Dermis blood vessel endothelial cell (primary cell): ENCODE results near the gene PDHX. TPM values are rescaled to one million over a fixed set of nuclear protein-coding genes. Genes with fewer than 3 reads are reported as not detected.
"Not testable (repeated sequence)": the region's sequence is repeated elsewhere in the genome, so short reads cannot be mapped to it uniquely, and the experiment has no call there.

Experiments used
- DNase-seq: peaks from one replicate; pipeline ENCODE4 v3.0.0; 2010
- total RNA-seq: library from RNA; depleted of rRNA; stranded (reverse); fragments of >200 nt; gene quantifications from 2 replicates; pipeline ENCODE4 v1.2.3, GENCODE V29; 2014

PDHX gene
- total RNA-seq, 1 donor from 2014 or later: 36.2 TPM

DNA sequence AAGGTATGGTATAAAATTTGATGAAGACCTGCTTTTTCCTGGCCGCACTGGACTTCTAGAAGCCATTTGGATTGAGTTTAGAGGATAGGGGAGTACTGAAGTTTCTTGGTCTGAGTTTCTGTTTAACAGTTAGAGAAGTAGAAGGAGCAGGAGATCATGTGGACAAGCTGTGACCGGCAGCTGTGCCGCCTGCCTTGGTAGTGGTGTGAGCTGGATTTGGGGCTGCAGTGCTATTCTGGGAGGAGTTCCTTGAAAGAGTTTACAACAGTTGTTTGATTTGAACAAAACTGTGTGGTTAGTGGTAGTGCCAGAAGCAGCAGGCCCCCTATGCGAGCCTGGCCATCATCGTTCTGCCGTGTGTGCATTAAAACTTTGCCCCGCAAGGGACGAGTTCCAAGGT is 105.2 kb downstream of the PDHX start:
- DNase-seq: no peak

DNA sequence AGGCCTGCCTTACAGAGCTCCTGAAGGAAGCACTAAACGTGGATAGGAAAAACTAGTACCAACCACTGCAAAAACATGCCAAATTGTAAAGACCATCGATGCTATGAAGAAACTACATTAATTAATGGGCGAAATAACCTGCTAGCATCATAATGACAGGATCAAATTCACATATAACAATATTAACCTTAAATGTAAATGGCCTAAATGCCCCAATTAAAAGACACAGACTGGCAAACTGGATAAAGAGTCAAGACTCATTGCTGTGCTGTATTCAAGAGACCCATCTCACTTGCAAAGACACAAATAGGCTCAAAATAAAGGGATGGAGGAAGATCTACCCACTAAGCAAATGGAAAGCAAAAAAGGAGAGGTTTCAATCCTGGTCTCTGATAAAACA is 107.5 kb downstream of the PDHX start:
- not testable (repeated sequence) for DNase-seq

DNA sequence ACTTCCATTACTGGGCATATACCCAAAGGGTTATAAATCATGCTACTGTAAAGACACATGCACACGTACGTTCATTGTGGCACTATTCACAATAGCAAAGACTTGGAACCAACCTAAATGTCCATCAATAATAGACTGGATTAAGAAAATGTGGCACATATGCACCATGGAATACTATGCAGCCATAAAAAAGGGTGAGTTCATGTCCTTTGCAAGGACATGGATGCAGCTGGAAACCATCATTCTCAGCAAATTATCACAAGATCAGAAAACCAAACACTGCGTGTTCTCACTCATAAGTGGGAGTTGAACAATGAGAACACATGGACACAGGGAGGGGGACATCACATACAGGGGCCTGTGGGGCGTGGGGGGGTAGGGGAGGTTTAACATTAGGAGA is 111.6 kb downstream of the PDHX start:
- DNase-seq: not testable (repeated sequence)

DNA sequence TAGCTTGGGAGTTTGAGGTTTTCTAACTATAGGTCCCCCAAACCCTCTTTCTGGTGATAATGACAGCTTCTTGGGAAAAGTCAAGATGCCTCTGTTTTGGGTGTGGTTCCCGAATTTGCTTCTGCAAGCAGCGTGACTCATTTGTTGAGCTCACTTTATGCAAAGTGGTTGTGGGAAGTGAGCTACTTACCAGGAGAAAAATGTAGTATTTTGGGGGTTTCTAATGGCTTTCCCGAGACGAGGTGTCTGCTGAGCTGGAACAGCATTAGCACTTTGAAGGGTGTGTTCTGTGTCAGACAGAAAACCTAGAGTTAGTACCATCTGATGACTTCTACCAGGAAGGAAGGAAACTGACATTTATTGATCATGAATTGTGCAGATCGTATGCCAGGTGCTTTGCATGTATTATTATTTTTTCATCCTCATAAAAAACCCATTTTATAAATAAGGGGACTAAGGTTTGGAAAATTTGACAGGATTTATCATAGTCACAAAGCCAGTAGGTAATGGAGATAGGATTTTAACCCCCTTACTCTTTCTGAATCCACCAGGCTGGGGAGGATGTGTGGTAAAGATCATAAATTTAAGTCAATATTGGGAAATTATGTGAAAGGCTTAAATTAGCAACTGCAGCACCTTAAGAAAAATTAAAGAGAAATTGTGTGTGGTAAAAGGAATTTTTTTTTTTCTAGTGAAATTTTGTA is 113.7 kb downstream of the PDHX start:
- peak; percentile 16 for DNase-seq

DNA sequence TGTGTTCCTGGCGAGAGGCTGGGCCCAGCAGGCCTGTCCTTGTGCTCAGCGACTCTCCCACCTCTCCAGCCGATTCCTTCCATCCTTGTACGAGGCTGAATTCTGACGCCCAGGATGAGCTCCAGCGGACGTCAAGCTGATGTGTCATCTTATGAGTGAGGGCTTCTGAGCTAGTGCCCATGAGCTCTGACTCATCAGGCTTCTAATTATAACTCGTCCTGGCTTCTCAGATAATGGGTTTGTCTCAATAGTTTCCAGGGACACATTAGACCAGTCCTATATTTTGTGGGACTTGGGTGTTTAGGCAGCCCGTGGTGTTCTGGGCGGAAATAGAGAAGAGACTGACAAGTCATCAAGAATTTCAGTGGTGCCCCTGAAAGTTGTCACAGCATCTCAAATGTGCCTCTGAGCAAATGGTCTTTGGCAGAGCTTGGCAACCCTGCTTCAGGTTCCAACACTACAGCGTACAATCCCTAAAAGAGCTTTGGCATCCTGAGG is 114.3 kb downstream of the PDHX start:
- DNase-seq: peak; percentile 78

DNA sequence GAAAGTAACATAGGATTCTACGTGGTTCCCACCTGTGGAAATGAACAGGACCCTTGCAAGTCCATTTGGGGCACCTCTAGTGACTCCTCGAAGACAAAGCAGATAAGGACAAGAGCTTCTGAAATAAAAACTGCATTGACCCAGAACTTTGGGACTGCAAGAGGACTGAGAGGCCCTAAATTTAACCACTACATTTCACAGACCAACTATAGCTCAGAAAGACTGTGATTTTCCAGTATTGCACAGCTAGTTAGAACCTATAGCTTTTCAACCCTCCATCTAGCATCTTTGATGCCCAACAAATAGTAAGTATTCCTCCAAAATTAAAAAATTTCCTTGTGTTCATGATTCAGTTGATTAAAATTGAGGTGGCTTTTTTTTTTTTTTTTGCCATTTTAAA is 114.9 kb downstream of the PDHX start:
- DNase-seq: no peak

DNA sequence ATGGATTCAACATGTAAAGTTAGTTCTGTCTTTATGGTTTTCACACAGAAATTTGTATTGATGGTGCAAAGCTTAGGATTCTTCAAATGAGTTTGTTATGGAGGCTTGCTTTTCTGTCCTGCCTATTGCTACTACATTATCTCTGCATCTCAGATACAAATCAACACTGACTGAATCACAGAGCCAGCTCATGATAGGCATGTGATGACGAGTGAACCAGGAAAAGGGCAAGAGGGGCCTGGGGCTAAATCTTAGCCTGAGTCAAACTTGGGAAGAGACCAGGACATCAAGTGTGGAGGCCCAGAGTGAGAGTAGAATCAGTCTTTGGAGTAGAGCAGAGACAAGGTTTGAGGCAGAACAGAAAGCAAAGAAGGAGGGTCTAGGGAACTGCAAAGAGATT is 115.4 kb downstream of the PDHX start:
- DNase-seq: no peak

DNA sequence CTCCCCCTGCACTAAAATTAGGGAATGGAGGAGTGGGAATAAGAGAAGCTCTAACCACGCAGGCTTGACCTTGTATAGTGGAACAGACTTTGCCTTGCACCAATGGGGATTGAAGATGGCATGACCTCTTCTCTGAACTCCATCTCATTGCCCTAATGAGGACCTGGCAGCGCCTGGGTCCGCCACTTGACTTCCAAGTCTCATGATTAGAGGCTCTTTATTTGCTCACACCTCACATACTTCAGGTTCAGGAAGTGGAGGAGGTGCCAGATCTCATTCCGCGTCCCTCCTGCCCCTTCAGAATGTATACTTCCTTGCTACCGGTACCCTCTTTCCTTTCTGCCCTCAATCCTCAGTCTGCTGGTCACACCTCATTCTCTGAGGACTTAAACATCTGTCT is 116.6 kb downstream of the PDHX start:
- no peak for DNase-seq

DNA sequence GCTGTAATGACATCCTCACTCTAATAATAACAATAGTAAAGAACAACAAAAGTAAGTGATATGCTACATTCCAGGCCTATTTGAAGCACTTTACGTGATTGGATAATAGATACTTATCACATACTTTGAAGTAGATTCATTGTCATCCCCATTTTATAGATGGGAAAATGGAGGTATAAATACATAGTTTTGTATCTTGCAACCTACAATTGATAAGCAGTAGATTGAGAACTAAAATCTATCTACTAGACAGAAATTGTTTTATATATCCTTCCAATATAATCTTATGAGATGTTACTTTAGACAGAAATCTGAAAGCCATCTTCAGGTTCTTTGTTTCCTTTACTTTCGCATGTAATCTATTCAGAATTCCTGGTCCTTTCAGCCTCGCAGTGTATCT is 118.0 kb downstream of the PDHX start:
- DNase-seq: no peak

DNA sequence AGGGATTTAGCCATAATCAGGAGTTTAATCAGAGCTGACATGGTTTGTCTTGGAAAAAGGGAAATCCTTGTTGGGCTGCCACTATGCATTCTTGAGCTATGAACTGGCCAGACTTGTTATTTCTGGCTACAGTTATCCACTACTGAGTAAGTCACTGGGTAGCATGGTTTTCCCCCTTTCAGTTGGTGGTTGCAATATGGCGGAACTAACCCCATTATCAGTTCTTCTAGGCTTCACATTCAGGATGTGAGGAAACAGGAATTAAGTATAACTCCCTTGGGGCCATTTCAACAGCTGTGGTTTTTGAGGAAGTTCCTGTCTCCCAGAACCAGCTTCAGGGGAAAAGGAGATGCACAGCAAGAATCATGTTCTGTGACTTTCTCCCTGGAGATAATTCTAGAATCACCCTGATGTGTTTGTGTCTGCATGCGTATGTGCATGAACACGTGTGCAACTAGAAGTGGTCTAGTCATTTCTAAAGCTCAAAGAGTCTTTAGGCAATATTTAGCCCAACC is 119.5 kb downstream of the PDHX start:
- DNase-seq: peak; percentile 76

DNA sequence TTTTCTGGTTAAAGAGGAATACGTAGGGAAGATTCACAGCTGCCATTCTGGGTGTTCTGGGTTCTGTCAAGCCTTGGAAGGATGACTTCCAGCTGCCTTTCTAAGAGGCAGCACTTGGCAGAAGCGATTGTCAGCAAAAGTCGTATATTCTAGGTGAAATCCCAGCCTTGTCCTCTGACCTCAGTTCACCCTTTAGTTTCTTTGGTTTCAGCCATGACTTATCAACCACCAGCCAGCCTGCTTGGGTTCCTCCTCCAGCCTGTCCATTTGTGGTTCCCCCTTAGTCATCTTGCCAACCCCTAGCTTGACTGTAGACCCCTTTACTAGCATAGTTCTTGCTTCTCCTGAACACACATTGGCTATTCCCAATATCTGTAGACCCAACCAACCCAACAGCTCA is 120.2 kb downstream of the PDHX start:
- DNase-seq: no peak

DNA sequence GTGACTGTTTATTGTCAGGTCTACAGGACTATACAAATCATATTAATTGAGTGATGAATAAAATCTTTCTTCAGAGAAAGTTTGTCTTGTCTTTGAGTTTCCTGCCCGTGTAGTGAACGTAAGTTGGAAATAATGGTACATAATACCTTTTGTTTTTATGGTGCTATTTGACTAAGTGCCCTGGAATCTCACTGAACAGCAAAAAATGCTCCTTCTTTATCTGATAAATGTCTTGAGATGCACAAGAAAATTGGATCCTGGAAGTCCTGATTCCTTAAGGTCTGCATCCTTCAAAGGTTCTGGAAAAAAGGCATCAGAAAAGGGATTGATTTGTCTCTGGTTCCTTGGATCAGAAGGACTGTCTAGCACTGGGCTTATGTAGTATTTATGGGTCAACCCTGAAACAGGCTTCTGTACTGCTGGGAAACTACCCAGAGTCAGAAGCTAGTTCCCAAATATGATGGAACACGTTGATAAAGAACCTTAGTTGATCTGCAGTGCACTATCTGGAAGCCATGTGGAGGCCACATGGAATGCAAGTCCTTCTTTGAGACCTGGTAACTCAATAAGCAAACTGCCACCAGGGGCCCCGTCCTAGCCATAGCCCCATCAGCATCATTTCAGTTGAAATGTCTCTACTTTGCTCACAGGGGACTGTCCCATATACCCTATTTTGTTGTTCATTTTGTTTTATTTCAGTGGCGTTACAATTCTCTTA is 122.0 kb downstream of the PDHX start:
- no peak for DNase-seq

DNA sequence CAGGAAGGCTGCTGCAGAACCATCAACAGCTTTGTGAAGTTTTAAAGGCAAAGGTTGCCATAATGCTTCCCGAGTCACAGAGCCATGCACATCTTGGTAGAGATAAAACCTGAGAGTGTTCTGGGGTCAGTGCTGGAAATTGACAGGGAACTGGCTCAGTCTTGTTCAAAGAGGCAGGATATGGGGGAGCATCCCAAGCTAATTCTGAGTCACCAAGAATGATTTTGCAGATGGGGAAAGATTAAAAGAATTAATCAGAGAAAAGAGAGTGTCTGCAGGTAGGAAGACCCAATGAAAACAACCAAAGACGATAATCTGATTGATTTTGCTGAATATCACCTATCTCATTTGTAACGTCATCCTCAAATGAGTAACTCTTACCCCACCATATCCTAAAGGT is 122.7 kb downstream of the PDHX start:
- no peak for DNase-seq

DNA sequence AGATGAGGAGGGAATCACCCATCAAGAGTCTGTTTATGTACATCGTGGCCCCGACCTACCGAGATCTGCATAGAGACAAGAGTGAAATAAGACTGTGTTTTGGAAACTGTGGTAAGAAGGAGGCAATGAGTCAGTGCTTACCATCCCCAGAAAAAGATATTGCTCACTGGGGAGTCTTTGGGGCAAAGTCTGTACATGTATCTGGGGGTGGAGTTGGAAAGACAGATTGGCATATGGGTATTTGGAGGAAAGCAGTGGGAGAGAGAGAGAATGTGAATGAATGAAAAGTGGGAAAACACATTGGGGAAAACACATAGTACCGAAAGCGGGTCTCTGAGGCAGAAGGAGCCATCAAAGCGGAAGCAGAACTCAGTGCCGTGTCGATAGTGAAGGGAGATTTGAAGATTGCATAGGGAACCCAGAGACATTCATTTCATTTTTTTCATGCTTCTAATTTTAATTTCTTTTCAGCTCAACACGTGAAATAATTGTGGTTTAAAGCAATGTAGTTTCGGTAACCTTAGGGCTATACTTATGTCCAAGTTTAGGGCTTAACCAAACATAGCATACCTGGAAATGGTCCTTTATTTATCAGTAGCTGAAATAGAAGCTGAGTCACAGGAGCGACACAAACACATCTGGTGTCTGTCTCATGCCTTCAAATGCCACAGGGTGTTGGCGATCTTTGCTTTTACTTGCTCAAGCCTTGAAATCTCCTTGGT is 124.0 kb downstream of the PDHX start:
- DNase-seq: no peak

DNA sequence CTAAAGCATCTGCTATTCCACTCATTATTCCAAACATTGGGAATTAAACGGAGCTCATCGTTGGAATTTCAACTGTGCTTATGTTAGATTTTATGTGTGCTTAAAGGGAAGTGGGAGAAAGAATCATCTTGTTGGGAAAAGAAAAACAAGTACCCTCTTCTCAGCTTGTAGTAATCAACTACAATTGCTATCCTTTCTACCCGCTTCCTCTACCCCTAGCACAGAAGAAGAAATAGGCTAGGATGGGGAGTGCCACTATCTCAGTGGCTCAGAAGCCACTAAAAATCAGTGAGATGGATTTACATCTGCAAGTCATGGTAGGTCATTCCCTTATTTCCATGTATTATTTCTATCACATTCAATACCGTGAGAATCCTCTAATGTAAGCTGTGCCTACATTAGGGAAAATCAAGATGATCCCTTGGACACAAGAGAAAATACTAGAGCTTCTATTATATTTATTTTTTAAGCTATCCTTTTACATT is 124.7 kb downstream of the PDHX start:
- no peak for DNase-seq

DNA sequence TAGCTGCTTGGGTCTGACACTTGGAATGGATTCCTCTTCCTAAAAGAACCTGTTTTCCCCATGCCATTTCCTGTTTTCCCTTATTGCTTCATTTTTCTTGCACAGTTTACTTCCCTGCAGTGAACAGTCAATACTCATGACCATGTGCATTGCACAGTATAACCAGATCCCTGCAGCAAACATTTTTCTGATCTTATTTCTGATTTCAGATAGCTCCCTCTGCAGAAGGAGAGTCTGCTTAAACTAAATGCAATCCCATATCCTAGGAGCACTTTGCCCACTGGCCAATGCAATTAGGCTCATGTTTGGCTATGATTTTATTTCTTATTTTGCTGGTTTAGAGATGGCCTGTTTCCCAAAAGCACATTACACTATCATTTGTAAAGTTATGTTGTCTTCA is 125.8 kb downstream of the PDHX start:
- no peak for DNase-seq

DNA sequence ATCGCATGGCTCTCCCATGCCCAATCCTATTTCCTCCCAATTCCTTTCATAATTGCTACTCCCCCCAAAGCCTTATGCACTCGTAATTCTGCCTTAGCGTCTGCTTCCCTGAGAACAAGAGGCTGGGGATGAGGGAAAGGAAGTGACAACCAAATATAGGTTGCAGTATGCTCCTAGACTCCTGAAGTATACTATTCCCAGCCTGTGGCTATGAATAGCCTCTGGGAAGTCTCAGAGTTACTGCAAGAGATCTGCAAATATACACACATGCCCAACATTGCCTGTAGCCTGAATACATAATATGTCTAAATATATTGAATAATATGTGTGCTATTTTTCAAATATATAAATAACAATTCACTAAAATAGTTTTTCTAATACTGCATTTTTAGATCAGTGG is 126.5 kb downstream of the PDHX start:
- no peak for DNase-seq

DNA sequence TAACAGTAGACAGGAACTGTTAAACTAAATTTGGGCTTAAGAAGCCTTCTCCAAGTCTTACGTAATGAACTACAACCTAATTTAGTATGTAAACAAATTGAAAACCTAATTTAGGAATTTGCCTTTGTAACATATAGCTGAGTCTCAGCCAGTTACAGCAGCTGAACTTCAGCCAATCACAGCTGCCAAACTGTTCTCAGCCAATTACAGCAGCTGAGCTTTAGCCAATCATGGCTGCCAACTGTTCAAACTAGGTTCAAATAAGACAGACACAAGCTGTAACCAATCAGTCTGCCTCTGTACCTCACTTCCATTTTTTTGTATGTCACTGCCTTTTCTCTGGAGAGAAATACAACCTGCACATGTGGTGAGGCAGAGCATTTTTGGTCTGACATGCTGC is 127.5 kb downstream of the PDHX start:
- no peak for DNase-seq

DNA sequence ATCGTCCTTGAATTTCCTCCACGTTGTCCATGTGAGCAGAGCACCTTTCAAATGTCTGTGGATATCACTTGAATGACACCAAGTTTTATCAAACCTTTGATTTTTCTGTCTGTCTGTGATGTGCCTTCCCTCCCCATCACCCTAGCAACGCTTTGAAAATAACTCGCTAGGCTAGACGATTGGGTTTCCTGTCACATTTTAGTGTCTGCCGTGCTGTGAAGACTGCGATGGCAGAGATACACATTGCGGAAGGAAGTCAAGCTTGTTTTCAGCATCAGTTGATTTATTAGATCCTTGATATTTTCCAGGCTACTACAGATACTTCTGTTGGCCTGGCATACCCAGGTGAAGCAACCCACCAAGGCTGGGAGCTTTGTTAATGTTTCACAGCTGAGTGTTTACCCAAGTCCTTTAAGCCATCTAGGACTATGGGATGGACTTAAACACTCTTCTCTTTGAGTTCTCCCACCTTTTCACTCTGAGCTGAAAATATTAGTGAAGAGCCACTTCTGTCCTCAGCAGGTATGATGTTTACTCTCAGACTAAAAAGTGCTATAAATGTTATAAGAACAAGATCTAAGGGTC is 128.9 kb downstream of the PDHX start:
- DNase-seq: peak; percentile 7
